ENCODE results near the gene ETV5. TPM values are rescaled to one million over a fixed set of nuclear protein-coding genes. Genes with fewer than 3 reads are reported as not detected.

ETV5 gene
- total RNA-seq, 1 experiment from 2014 or later: 62.8 TPM

Other genes with a start within 250 kb of the ETV5 start
- 304 and 358 TPM in 2 replicates for gene TRA2B, start 171.1 kb downstream of the ETV5 start, total RNA-seq (2014; rRNA removed; shearing (Covaris generic))

All from SJCRH30 (cell line).